ENCODE data around the gene PIK3C2G. TPM values are rescaled to one million over a fixed set of nuclear protein-coding genes. Genes with fewer than 3 reads are reported as not detected.

PIK3C2G gene
- total and polyA plus RNA-seq, 2 donors from 2014 or later, result 4.4 to 5.8 TPM

- Histone ChIP-seq H3K4me1 (ENCODE audit: control insufficient read depth in 2 of 3, insufficient read depth in 2 of 3, low read depth in 1 of 3, low read length in 3 of 3) (no peaks in the 10 kb centered on the region), H3K9me3 (ENCODE audit: control insufficient read depth in 2 of 3, insufficient read depth in 1 of 3, low read length in 3 of 3) (no peaks in the 10 kb centered on the region), H3K9ac (ENCODE audit: low read length in 3 of 3) (no peak overlapping the region), H3K4me3 (ENCODE audit: low read length in 3 of 3) (no peak overlapping the region), H3K27me3 (ENCODE audit: control insufficient read depth, insufficient read depth, low read length) (no peaks in the 10 kb centered on the region), H3K36me3 (ENCODE audit: control insufficient read depth in 2 of 3, insufficient read depth in 3 of 3, low read length in 3 of 3) (no peaks in the 10 kb centered on the region), H3K27ac (ENCODE audit: low read depth in 2 of 2, low read length in 2 of 2) (peak overlapping the region in 1 of 2 donors; percentile 69)
- intact Hi-C loops (cut with DNase I), result no loop called here
- DNase-seq (peak in 1 of 5 donors; percentile 42), FAIRE-seq (no peak)
- no peak for TF ChIP-seq CTCF (IDR thresholded peaks at IDR 0.05; ENCODE audit: borderline replicate concordance, extremely low read depth, insufficient read depth)
These were observed 9.7 kb downstream of the PIK3C2G start for GRCh38 chr12:18270958-18271460.

GRCh38 chr12:18275981-18276380, 14.7 kb downstream of the PIK3C2G start:
- no peak overlapping the region for H3K9ac ChIP-seq (ENCODE audit: low read length in 3 of 3)
- H3K4me1 ChIP-seq (ENCODE audit: control insufficient read depth in 2 of 3, insufficient read depth in 2 of 3, low read depth in 1 of 3, low read length in 3 of 3), result no peaks in the 10 kb centered on the region
- H3K27me3 ChIP-seq (ENCODE audit: control insufficient read depth, insufficient read depth, low read length), result no peaks in the 10 kb centered on the region
- H3K9me3 ChIP-seq (ENCODE audit: control insufficient read depth in 2 of 3, insufficient read depth in 1 of 3, low read length in 3 of 3), result no peaks in the 10 kb centered on the region
- H3K36me3 ChIP-seq (ENCODE audit: control insufficient read depth in 2 of 3, insufficient read depth in 3 of 3, low read length in 3 of 3), result no peaks in the 10 kb centered on the region
- no peak for TF ChIP-seq CTCF (IDR thresholded peaks at IDR 0.05; ENCODE audit: borderline replicate concordance, extremely low read depth, insufficient read depth)
- no peak overlapping the region for H3K27ac ChIP-seq (ENCODE audit: low read depth in 2 of 2, low read length in 2 of 2)
- no peak overlapping the region for H3K4me3 ChIP-seq (ENCODE audit: low read length in 3 of 3)
- peak in 2 of 5 donors; percentile 42 to 53 for DNase-seq
- intact Hi-C loops (cut with DNase I), result no loop called here
- no peak for FAIRE-seq

GRCh38 chr12:18277196-18277595, 15.9 kb downstream of the PIK3C2G start:
- Histone ChIP-seq H3K27ac (ENCODE audit: low read depth in 2 of 2, low read length in 2 of 2) (no peak overlapping the region), H3K4me3 (ENCODE audit: low read length in 3 of 3) (no peak overlapping the region), H3K9me3 (ENCODE audit: control insufficient read depth in 2 of 3, insufficient read depth in 1 of 3, low read length in 3 of 3) (no peaks in the 10 kb centered on the region), H3K4me1 (ENCODE audit: control insufficient read depth in 2 of 3, insufficient read depth in 2 of 3, low read depth in 1 of 3, low read length in 3 of 3) (no peaks in the 10 kb centered on the region), H3K27me3 (ENCODE audit: control insufficient read depth, insufficient read depth, low read length) (no peaks in the 10 kb centered on the region), H3K36me3 (ENCODE audit: control insufficient read depth in 2 of 3, insufficient read depth in 3 of 3, low read length in 3 of 3) (no peaks in the 10 kb centered on the region), H3K9ac (ENCODE audit: low read length in 3 of 3) (no peak overlapping the region)
- intact Hi-C loops (cut with DNase I), result no loop called here
- DNase-seq (no peak), FAIRE-seq (no peak)
- TF ChIP-seq CTCF (IDR thresholded peaks at IDR 0.05; ENCODE audit: borderline replicate concordance, extremely low read depth, insufficient read depth), result no peak

- no peaks in the 10 kb centered on the region for H3K9me3 ChIP-seq (ENCODE audit: control insufficient read depth in 2 of 3, insufficient read depth in 1 of 3, low read length in 3 of 3)
- FAIRE-seq (no peak), DNase-seq (no peak)
- H3K27me3 ChIP-seq (ENCODE audit: control insufficient read depth, insufficient read depth, low read length), result no peaks in the 10 kb centered on the region
- no peak overlapping the region for H3K9ac ChIP-seq (ENCODE audit: low read length in 3 of 3)
- intact Hi-C loops (cut with DNase I), result no loop called here
- no peaks in the 10 kb centered on the region for H3K4me1 ChIP-seq (ENCODE audit: control insufficient read depth in 2 of 3, insufficient read depth in 2 of 3, low read depth in 1 of 3, low read length in 3 of 3)
- H3K4me3 ChIP-seq (ENCODE audit: low read length in 3 of 3), result no peak overlapping the region
- no peak for TF ChIP-seq CTCF (IDR thresholded peaks at IDR 0.05; ENCODE audit: borderline replicate concordance, extremely low read depth, insufficient read depth)
- no peaks in the 10 kb centered on the region for H3K36me3 ChIP-seq (ENCODE audit: control insufficient read depth in 2 of 3, insufficient read depth in 3 of 3, low read length in 3 of 3)
- H3K27ac ChIP-seq (ENCODE audit: low read depth in 2 of 2, low read length in 2 of 2), result no peak overlapping the region
These were observed 19.4 kb downstream of the PIK3C2G start for GRCh38 chr12:18280728-18281127.

All from kidney (tissue), 14 donors.